ENCODE results near the gene SORBS2.

DNA sequence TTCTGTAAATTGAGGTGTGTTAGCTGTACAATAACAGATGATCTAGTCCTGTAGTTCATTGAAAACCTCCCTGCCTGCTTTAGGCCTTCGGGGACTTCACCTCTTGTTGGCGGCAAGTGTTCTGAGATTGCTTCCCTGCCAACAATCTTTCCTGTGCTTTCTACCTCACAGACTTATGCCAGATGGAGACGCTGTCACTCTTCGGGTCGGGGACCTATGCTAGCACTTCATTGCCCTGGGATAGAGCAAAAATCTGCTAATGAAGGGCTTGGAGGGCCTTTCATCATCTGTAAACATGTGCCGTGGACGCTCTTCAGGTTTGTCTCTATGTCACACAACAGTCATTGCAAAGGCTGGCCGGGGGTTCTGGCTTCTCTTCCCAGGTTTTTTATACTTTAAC, 272.0 kb downstream of the SORBS2 start:
- TF ChIP-seq POLR2A (IDR thresholded peaks at IDR 0.05; ENCODE audit: low read length) (no peak), GATA1 (IDR thresholded peaks at IDR 0.05; ENCODE audit: low read depth, low read length) (no peak)

Data from erythroblast (primary cell).